Endothelial cell of umbilical vein (primary cell): ENCODE measurements around the gene PRRT4. TPM values are rescaled to one million over a fixed set of nuclear protein-coding genes. Genes with fewer than 3 reads are reported as not detected.

Source experiments
- BruUV-seq: library from RNA; stranded (reverse); fragments of 400-500 nt; replicated peaks from 2 replicates; lab custom pipeline; 2021; lab: Mats Ljungman, UMichigan
- CTCF ChIA-PET: fragments of 300-600, 350-600 bp; sonication (Branson Sonifier 250); formaldehyde crosslinking; loops from one replicate; lab custom pipeline; 2021; ENCODE audit warnings: antibody characterized with exemption, inconsistent platforms; lab: Charles Lee
- POLR2A ChIA-PET: fragments of 300-600, 350-600 bp; sonication (Branson Sonifier 250); formaldehyde crosslinking; loops from one replicate; lab custom pipeline; 2021; ENCODE audit warnings: antibody characterized with exemption, inconsistent platforms; lab: Charles Lee
- DNase-seq: peaks from one replicate; pipeline ENCODE4 v3.0.0-alpha.2; 2011; ENCODE audit warnings: low read depth, low spot score
- FAIRE-seq: peaks from 2 replicates; lab custom pipeline; 2011; peaks lifted over from hg19 to GRCh38; lab: Jason Lieb, UNC
- H2AFZ ChIP-seq: 2 replicates; pipeline ENCODE4 v1.6.0; 2012; ENCODE audit warnings: low read depth, low read length, control low read depth, inconsistent platforms
- H3K27ac ChIP-seq: 2 replicates; pipeline ENCODE4 v1.5.1; 2011; ENCODE audit warnings: low read depth, mild to moderate bottlenecking, control low read depth, low read length, moderate library complexity; ENCODE audit not compliant: insufficient read depth
- H3K27me3 ChIP-seq, 2 experiments: 2 replicates each; pipeline versions ENCODE4 v1.6.0 to v1.6.1; 2011; ENCODE audit warnings: low read length in 2 of 2, mixed read lengths in 1 of 2; ENCODE audit not compliant: control insufficient read depth in 2 of 2, insufficient read depth in 2 of 2
- H3K36me3 ChIP-seq, 2 experiments: 2 replicates in 1 of 2; 3 replicates in 1 of 2; pipeline ENCODE4 v1.5.1; 2011; ENCODE audit warnings: low read length in 2 of 2, mild to moderate bottlenecking in 1 of 2, moderate library complexity in 1 of 2; ENCODE audit not compliant: control insufficient read depth in 2 of 2, insufficient read depth in 2 of 2; ENCODE audit errors: extremely low read depth in 1 of 2
- H3K4me1 ChIP-seq: 3 replicates; pipeline ENCODE4 v1.5.1; 2011; ENCODE audit warnings: mild to moderate bottlenecking, low read length; ENCODE audit not compliant: control insufficient read depth, insufficient read depth; ENCODE audit errors: extremely low read depth
- H3K4me2 ChIP-seq: 2 replicates; pipeline ENCODE4 v1.6.1; 2011; ENCODE audit warnings: low read length, control low read depth, mixed read lengths; ENCODE audit not compliant: insufficient read depth
- H3K4me3 ChIP-seq, 3 experiments: fragments of 200-600 bp in 1 of 3; sonication (generic), shearing (Covaris generic) in 1 of 3; replicated peaks in 1 of 3; 2 replicates each; pipeline ENCODE4 v1.5.1; 2011 to 2016; ENCODE audit warnings: control low read depth in 3 of 3, low read length in 3 of 3, mild to moderate bottlenecking in 2 of 3, inconsistent platforms in 1 of 3, low read depth in 1 of 3, moderate library complexity in 1 of 3; ENCODE audit not compliant: insufficient read depth in 1 of 3
- H3K79me2 ChIP-seq: 2 replicates; pipeline ENCODE4 v1.6.0; 2012; ENCODE audit warnings: low read length, inconsistent platforms; ENCODE audit not compliant: control insufficient read depth, insufficient read depth
- H3K9ac ChIP-seq: replicated peaks from 2 replicates; pipeline ENCODE3; 2011; ENCODE audit warnings: low read length, control low read depth; ENCODE audit not compliant: insufficient read depth; ENCODE audit errors: extremely low read depth
- H3K9me1 ChIP-seq: replicated peaks from 3 replicates; pipeline ENCODE4 v1.6.0; 2011; ENCODE audit warnings: mild to moderate bottlenecking, low read length; ENCODE audit not compliant: control insufficient read depth, insufficient read depth; ENCODE audit errors: extremely low read depth
- H3K9me3 ChIP-seq: replicated peaks from 2 replicates; pipeline ENCODE4 v1.5.1; 2012; ENCODE audit warnings: low read length, inconsistent platforms; ENCODE audit not compliant: control insufficient read depth, insufficient read depth
- H4K20me1 ChIP-seq: replicated peaks from 2 replicates; pipeline ENCODE3; 2011; ENCODE audit warnings: mild to moderate bottlenecking, low read length; ENCODE audit not compliant: control insufficient read depth, insufficient read depth; ENCODE audit errors: extremely low read depth
- EZH2 ChIP-seq: IDR thresholded peaks from 2 replicates; pipeline ENCODE4 v1.6.1; 2012; ENCODE audit warnings: borderline replicate concordance, low read depth, mild to moderate bottlenecking, moderate library complexity, low read length, inconsistent platforms; ENCODE audit not compliant: severe bottlenecking
- FOS ChIP-seq: IDR thresholded peaks from 2 replicates; pipeline ENCODE4 v1.6.1; 2011; ENCODE audit warnings: mild to moderate bottlenecking, low read length, moderate library complexity, borderline replicate concordance; ENCODE audit not compliant: insufficient read depth
- GATA2 ChIP-seq: IDR thresholded peaks from 2 replicates; pipeline ENCODE4 v1.7.0; 2011; ENCODE audit warnings: low read depth, mild to moderate bottlenecking, moderate library complexity, mixed read lengths, low read length; ENCODE audit not compliant: insufficient read length, insufficient read depth
- JUN ChIP-seq: IDR thresholded peaks from 2 replicates; pipeline ENCODE4 v1.6.1; 2011; ENCODE audit warnings: borderline replicate concordance, low read depth; ENCODE audit not compliant: insufficient read length, insufficient read depth
- MYC ChIP-seq: IDR thresholded peaks from one replicate; pipeline ENCODE4 v1.6.1; 2011; ENCODE audit warnings: mild to moderate bottlenecking, low read depth, low read length
- POLR2A ChIP-seq: IDR thresholded peaks from 2 replicates; pipeline ENCODE4 v1.6.1; 2012; ENCODE audit warnings: low read depth, mild to moderate bottlenecking, control low read depth, low read length
- POLR2AphosphoS5 ChIP-seq: IDR thresholded peaks from 2 replicates; pipeline ENCODE4 v1.6.1; 2012; ENCODE audit warnings: low read depth, mild to moderate bottlenecking, control low read depth, low read length, moderate library complexity; ENCODE audit not compliant: insufficient read depth
- dilution Hi-C: fragments of 300-500 bp; cut with MboI; formaldehyde crosslinking; loops from one replicate; pipeline ENCODE4 v1.15.0; 2019; ENCODE audit warnings: low sequenced_read_pairs; ENCODE audit not compliant: extremely low pct_ligation_motif_present
- intact Hi-C: fragments of 100-400 bp; cut with micrococcal nuclease; formaldehyde crosslinking; loops from one replicate; pipeline ENCODE4 v1.10.0; 2022
- polyA plus RNA-seq, 4 experiments: library from polyadenylated mRNA; depleted of rRNA in 3 of 4; stranded (reverse) in 3 of 4; unstranded in 1 of 4; fragments of >200 nt; gene quantifications; 2 replicates each; pipeline versions ENCODE4 v1.2.1 to v1.2.3, GENCODE V29; 2011 to 2012; ENCODE audit warnings: missing spikeins in 1 of 4
- total RNA-seq: library from RNA; stranded (reverse); gene quantifications from 2 replicates; pipeline ENCODE4 v1.2.3, GENCODE V29; 2021
- TF ChIP-seq, protein P1 (sequence below): IDR thresholded peaks from 2 replicates; pipeline ENCODE4 v1.6.1; 2011; ENCODE audit not compliant: insufficient read depth, insufficient read length
- TF ChIP-seq, protein P2 (sequence below), 2 donors: IDR thresholded peaks; 1 replicate in 1 of 2; 2 replicates in 1 of 2; pipeline ENCODE4 v1.5.1; 2011; ENCODE audit warnings: low read length in 2 of 2, mild to moderate bottlenecking in 2 of 2, moderate library complexity in 2 of 2, control low read depth in 1 of 2, inconsistent platforms in 1 of 2, low read depth in 1 of 2; ENCODE audit not compliant: insufficient read depth in 1 of 2; ENCODE audit errors: extremely low read depth in 1 of 2

Gene PRRT4
- total and polyA plus RNA-seq, 2 donors (not counting 3 experiments of a cell fraction or from before 2014, with no cell fraction given) = 0.03 TPM; not detected in 1

GRCh38 chr7:128357217-128357613, 4.3 kb downstream of the PRRT4 start:
- H3K4me1 ChIP-seq = peaks cover 4% of the 10 kb centered on the region
- H3K4me3 ChIP-seq = no peak overlapping the region
- intact Hi-C loops = no loop called here
- FAIRE-seq (no peak), DNase-seq (no peak)
- H3K9ac ChIP-seq = no peak overlapping the region
- H4K20me1 ChIP-seq = no peaks in the 10 kb centered on the region
- no TSS peak for BruUV-seq
- no peaks in the 10 kb centered on the region for H3K9me1 ChIP-seq
- no peak overlapping the region for H2AFZ ChIP-seq
- TF ChIP-seq GATA2 (no peak), POLR2AphosphoS5 (no peak), EZH2 (no peak), FOS (no peak), POLR2A (no peak), MYC (no peak), JUN (no peak)
- TF ChIP-seq, protein P1, sequence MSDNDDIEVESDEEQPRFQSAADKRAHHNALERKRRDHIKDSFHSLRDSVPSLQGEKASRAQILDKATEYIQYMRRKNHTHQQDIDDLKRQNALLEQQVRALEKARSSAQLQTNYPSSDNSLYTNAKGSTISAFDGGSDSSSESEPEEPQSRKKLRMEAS = no peak
- TF ChIP-seq, protein P2, sequence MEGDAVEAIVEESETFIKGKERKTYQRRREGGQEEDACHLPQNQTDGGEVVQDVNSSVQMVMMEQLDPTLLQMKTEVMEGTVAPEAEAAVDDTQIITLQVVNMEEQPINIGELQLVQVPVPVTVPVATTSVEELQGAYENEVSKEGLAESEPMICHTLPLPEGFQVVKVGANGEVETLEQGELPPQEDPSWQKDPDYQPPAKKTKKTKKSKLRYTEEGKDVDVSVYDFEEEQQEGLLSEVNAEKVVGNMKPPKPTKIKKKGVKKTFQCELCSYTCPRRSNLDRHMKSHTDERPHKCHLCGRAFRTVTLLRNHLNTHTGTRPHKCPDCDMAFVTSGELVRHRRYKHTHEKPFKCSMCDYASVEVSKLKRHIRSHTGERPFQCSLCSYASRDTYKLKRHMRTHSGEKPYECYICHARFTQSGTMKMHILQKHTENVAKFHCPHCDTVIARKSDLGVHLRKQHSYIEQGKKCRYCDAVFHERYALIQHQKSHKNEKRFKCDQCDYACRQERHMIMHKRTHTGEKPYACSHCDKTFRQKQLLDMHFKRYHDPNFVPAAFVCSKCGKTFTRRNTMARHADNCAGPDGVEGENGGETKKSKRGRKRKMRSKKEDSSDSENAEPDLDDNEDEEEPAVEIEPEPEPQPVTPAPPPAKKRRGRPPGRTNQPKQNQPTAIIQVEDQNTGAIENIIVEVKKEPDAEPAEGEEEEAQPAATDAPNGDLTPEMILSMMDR (IDR thresholded peaks at IDR 0.05; ENCODE audit: extremely low read depth in 1 of 2, insufficient read depth in 1 of 2, low read depth in 1 of 2, low read length in 2 of 2) = no peak
- CTCF ChIA-PET = interaction anchor here (1.3 to 16.4 kb wide), 3 partner anchors 9 to 29 kb away, joined by 5 to 778 read pairs (median 37); no protein-coding TSS in a partner anchor
- H3K27me3 ChIP-seq = peaks cover 49% of the 10 kb centered on the region in 2 experiments
- H3K27ac ChIP-seq = no peak overlapping the region
- no peaks in the 10 kb centered on the region for H3K36me3 ChIP-seq
- no peaks in the 10 kb centered on the region for H3K79me2 ChIP-seq
- POLR2A ChIA-PET = no interaction called here
- H3K9me3 ChIP-seq = no peaks in the 10 kb centered on the region
- dilution Hi-C loops = no loop called here
- no peak overlapping the region for H3K4me2 ChIP-seq
